HTERT RPE-1 (cell line): ENCODE results near the gene GRAP.

Source experiments
- in situ Hi-C: fragments of 300-500 bp; cut with MboI; formaldehyde crosslinking; loops from 4 replicates; pipeline ENCODE4 v1.14.3; 2020; ENCODE audit warnings: low sequenced_read_pairs

Gene GRAP

DNA sequence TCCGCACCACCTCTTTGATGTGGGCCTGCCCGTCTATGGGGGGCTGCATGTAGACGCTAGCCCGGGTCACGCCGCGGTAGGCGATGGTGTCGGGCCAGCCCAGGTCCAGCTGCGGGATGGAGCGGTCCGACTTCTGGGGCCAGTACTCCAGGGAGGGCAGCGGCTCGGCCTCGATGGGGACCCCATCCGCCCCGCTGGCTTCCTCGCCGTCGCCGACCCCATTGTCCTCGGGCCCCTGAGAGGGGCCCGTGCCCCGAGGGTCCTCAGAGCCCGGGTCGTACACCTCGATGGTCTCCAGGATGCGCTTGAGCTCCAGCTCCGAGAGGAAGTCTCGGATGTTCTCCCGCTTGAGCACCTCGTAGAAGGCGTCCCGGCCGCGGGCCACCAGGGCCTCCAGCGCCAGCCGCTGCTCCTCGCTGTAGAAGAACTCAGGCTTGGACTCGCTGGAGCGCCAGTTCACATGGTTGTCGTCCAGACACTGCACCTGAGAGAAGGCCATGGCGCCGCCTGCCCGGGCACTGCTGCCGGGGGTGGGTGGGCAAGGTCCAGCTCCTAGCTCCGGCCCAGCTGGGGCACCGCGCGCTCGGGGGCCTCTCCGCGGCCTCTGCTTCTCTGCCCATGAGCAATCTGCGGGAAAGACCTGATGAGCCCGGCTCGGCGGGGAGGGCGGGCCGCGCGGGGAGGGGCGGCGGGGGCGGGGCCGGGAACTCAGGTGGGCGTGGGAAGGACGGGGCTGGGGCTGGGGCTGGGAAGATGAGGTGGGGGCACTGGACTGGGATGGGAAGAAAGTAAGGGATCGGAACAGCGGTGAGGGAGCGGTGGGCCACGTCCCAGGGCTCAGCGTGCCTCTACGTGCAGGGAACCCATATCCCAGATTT lies 43.0 kb downstream of the GRAP start:
- in situ Hi-C loops = no loop called here

DNA sequence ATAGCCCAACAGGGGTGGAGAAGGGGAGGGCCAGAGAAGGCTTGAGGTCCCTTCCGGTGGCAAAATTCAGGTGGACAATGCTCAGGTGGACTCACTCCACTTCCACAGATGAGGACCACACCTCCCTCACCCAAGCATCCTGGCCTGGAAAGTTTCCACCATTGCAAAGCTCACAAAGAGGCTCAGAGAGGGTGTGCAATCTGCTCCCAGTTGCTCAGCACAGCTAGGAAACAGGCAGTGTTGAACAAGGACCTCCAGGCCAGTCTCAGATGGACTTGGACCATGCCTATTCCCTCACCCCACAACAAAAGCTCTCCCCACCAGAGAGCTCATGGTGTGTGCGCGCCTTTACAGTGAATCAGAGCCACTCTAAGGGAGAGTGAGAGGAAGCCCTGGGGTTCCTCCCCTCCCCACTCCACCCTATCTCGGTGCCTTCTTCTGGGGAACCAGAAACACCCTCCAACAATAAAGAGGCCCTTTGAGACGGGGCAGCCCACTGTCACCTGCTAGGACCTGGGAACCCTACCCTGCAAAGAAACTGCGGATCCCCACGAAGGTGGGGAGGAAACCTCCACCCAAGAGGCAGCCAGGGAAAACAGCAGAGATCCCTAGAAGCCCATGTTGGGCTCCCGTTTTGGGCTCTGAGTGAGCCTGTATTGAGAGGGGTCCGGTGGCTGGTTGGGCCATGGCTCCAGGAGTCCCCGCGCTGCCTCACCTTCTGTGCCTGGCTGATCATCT lies 43.8 kb downstream of the GRAP start:
- in situ Hi-C loops = no loop called here

DNA sequence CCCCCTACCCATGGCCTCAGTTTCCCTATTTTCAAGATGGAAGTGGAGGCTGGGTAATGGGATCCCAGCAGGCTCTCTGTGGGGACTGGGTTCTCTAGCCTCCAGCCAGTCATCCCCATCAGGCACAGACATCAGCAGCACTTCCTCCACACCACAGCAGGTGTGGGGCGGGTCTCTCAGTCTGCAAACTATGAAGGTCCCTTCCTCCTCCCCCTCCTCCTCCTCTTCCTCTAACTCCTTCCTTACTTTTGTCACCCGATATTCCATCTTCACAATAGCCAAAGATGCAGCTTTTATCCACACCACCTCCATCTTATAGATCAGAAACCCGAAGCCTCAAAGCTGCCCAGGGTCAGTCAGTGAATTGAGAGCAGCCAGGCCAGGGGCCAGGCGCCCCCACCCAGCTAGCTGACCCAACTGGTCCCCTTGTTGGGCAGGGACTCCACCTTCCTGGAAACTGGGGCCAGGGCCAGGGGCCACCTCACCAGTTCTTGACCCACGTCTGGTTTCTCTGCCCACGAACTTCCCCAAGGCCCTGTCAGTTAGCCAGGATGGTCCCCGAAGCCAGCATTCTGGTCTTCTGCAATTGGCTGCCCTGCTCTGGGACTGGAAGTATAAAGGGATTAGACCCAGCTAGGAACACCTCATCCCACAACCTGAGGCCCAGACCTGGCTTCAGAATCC lies 44.7 kb downstream of the GRAP start:
- in situ Hi-C loops = no loop called here

DNA sequence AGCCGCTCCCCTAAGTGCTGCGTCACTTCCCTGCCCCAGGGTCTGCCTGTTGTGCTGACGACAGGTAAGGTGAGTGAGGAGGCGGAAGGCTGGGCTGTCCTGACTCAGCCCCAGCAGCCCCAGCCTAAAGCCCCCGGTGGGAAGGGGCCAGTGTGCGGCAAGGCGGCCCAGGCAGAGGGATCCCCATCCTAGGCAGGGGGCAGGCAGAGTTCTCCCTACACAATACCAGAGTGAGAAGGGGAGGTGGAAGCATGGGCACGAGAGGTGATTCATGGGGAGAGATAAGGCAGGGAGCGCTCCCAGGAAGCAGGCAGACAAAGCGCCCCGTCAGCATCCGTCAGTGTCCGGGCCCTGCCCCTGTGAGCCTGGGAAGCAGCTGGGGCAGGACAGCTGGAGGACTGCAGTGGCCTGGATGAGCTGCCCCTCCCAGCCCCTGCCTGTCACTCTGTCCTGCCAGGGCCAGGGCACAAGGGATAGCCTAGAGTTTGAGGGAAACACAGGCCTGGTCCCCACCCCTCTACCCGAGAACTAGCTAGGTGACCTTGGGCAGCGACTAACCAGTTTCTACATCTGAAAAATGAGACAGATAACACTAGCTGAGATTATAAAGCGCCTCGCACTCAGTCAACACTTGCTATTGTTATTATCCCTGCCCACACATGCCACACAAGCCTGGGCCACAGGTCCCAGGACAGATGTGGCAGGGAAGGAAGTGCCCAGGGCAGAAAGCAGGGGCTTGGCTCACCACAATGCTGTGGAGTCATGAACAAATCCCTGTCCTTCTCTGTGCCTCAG lies 46.0 kb downstream of the GRAP start:
- in situ Hi-C loops = no loop called here

DNA sequence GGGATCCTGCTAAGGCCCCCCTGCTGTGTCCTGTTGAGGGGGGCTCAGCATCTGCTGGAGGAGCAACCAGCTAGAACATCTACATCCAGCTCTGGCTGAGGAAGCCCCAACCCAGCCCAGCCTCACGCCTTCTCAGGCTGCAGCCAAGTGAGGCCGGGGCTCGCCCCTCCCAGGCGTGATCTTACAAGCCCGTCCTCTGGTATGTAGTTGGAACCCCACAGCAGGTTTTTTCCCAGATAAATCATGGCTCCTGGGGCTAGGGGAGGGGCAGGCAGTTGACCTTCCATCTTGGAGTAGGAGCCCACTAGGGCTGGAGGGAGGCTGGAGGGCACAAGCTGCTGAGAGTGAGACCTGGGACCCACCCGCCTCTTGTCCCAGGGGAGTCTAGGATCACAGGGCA lies 46.8 kb downstream of the GRAP start:
- in situ Hi-C loops = no loop called here

DNA sequence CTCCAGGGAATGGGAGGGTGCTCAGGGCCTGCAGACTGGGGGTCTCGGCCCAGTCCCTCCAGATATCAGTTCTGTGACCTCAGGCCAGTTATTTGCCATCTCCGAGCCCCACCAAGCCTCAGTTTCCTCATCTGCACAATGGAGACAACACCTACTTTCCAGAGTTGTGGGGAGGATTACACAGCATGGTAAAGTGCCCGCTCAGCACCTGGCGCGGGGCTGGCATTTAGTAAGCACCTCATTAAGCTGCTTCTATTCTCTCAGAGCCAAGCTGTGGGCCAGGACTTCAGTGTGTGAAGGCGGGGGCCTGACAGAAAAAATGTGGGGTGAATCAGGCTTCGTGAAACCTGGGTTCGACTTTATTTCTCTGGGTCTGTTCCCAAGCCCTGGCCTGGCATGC lies 47.4 kb downstream of the GRAP start:
- in situ Hi-C loops = no loop called here

DNA sequence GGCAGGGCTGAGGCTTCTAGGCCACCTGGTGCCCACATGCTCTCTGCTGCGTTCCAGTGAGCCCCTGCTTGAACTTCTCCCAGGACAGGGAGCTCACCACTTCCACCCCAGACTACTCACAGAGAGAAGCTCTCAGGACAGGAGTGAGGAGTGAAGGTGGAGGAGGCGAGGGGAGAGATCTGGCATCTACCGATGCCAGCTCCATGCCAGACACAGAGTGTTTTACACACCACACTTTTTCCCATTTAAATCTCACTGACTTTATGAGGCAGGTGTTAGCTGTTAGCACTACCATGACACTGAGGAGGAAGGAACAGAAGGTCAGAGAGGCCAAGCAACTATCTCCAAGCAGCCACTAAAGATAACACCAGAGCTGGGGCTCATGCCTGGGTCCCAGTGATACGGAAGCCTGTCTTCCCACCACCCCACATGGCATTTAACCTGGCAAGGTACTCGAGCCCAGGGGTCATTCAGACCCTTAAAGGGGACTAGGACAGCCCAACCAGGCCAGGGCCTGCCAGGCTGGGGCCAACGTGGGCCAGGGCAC lies 49.0 kb downstream of the GRAP start:
- in situ Hi-C loops = no loop called here

DNA sequence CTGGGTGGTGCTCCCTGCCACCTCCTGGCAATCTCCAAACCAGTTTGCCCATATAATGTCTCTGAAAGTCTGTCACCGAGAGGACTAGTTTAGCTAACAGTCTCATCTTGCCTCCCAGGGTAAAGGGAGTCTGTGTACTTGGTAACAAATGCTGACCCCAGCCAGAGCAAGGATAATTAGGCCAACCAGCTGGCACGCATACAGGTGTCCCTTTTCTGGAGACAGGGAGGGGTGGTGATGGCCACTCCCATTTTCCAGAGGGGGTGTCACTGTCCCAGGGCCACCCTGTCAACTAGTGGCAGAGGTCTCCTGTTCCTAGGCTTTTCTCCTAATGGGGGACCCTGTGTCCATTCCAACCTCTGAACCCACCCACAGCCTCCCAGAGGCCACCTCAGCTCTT lies 50.3 kb downstream of the GRAP start:
- in situ Hi-C loops = no loop called here

DNA sequence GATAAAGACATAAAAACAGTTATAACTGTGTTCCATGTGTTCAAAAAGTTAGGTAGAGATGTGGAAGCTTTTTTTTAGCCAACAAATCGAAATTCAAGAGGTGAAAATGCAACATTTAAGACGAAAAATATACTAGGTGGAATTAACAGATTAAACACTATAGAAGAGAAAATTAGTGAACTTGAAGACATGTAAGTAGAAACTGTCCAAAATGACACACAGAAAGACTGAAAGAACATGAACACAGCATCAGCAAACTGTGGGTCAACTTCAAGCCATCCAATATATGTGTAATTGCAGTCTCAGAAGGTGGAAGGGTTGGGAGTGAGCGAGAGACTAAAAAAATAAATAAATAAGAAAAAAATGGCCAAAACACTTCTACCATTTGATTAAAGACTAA lies 51.5 kb downstream of the GRAP start:
- in situ Hi-C loops = no loop called here

DNA sequence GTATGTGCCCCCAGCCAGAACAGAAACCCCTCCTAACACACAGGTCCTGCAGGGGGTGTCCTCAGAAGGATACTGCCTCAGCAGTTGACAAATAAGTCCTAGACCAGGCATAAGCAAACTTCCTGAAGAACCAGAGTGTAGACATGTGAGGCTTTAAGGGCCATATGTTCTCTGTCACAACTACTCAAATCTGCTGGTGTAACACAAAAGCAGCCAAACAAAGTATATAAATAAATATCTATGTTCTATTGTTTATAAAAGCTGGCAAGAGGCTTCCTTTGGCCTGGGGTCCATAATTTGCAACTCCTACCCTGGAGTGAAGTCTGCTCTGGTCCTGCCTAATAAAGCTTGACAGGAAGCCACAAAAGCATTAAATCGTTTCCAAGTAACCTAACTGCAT lies 52.1 kb downstream of the GRAP start:
- in situ Hi-C loops = no loop called here

DNA sequence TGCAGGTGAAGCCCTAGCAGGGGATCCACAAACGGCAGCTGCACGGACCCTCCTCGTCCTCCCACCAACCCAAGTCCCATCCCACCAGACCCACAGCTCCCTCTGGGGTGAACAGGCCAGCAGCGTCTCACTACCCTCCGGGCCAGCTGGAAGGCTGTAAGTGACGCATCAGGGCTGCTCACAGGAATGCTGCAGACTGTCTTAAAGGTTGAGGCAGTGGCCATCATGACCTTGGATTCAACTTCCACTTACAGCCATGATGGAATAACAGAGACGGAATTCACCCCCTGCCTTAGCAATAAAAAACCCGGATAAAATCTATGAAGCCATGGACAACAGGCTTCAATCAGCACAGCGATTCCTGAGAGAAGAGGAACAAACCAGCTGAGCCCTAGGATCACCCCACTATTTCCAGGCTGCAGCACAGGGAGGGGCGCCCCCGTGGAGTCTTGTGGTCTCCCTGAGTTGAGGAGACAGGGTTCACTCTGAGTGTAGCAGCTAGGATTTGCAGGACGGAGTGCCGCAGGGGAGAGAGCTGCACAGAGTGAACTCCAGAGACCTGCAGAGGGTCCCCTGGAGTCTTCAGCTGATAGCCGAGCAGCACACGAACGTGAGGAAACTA lies 52.7 kb downstream of the GRAP start:
- in situ Hi-C loops = no loop called here

DNA sequence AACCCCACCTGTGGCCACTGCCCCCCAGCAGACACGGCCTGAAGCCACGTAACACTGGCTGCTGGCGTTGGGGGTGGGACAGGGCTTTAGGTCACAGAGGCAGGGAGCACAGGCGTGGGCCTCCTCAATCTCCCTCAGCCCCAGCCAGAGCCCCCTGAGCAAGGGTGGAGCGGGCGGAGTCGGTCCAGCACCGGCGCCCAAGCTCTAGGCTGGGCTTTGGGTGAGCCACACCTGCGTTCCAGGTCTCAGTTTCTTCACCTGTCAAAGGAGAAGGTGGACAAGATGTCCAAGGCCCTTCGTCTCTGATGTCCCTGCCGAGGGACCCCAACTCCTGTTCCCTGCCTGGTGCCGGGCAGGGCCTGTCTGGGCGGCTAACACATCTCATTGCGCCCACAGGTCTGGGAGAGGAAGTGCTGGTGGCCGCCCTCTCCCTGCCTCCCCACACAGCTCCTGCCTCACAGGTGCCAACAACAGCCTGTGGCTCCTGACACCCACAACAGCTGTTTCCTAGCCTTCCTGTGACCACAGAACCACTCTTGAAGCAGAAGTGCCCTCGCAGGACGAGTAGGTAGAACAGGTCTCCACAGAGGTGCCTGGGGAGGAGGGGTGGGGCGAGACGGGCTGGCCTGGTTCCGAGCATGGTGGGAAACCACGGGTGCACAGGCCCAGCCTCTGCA lies 54.2 kb downstream of the GRAP start:
- in situ Hi-C loops = no loop called here

DNA sequence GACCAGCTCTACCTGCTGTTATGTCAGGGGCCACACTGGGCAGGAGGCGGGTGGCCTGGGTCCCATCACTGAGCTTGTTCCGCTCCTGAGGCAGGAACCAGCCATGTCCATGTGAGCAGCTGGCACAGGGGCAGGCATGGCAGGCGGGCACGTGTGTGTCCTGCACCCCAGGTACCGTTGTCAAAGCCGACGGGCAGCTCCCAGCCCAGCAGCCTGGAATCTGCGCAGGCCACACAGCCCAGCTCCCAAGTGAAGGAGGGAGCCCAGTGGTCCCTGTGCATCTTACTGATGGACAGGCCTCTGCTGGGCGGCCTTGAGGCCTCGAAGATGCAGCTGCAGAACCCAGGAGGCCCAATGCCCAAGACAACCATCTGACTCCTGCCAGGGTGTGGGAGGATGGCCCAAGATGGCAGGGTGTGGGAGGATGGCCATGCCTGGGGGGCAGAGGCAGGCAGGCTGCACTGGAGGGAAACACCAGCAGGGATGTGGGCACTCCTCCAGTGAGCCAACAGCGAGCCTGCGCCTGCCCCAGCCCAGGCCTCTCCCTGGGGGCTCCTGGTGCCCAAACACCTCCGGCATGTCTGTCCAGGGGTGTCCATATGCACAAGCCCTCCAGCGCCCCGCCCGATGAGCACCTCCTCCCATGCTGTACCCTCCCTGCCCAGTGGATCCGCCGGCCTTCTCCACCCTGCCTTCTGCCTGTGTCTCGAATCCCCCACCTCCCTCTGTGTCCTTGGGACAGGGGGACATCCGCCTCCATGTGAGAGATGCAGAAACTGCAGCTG lies 55.0 kb downstream of the GRAP start:
- in situ Hi-C loops = no loop called here

DNA sequence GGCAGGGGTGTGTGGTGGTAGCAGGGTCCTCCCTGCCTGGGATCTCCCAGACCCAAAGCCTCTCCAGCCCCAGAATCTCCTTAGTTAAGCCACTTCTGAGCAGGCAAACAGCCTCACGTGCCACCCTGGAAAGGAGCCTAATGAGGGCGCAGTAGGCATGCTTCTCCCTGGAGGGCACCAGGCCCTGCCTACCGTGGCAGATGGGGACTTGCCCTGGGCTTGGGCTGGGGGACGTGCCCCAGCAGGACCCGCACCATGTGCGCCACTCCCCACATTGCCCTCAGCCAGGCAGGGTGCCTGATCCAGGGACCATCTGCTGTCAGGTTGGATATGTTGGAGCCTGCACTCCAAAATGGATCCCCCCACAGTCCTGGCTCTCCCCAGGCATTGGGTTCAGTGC lies 56.4 kb downstream of the GRAP start:
- in situ Hi-C loops = no loop called here

DNA sequence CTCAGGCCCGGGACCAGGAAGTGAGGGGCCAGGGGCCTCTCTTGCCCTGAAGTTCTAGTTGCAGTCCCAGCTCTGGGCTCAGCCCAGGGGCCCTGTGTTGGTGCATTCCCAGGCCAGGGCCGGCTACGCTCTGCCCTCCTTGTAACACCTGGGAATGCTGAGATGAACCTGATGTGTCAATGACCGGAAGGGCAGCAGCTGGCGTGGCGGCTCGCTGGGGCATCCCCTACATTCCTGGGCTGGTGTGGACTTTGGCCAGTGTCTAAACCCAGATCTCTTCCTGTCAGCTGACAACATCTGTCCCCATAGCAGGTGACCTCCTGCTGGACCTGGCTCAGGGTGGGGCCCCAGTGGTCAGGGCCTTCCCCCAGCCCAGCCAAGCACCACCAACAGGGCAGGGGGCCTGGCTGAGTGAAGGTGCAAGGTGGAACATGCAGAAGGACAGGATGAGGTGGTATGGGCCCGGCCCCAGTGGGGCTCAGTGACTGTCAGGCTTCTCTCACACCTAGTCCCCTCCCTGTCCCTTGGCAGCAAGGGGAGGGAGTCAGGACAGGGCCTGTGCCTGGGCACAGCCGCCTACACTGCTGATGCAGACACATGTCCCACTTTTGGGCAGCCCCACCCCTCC lies 58.1 kb downstream of the GRAP start:
- in situ Hi-C loops = no loop called here

DNA sequence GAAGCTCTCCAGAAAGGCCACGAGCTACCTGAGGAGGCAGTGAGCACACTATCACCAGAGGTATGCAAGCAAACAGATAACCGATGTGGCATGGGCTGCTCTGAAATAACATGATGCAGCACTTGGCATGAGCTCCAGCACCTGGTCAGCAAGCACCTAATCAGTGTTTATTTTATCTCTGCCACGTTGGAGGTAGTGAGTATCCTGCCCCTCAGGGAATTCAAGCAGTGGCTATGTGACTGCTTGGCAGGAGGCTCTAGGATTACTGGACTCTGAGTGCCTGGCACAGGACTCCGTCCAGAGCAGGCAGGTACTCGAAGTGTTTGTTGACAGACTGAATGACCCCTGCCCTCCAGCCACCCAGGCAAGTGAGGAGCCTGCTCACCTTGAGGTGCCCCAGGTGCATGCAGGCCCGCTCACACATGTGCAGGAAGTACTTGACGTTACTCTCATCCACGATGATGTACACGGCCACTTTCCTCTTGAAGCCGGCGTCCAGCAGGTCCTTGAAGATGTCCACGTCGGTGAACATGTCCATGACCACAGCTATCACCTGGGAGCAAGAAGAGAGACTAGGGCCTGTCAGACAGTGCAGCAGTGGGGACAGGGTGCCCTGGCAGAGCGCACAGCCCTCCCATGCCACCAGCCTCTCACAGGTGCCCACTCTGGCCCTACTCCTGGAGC lies 58.8 kb downstream of the GRAP start:
- in situ Hi-C loops = no loop called here

DNA sequence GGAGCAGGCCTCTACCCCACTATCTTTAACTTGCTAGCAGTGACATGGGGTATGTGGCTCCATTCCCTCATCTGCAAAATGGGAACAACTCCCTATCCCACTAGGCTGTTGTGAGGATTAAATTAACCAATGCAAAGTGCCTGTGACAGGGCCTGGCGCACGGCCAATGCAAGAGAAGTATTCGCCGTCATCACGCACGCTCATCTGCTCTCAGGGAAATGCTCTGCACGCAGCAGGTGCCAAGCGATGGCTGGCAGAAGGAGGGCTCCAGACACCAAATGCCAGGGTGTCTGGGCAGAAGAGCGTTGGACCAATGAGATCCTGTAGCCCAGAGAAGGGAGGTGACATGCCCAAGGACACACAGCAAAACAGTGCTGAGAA lies 59.5 kb downstream of the GRAP start:
- in situ Hi-C loops = no loop called here
